NCI-H82 treated with DMSO at 0.1 percent for 48 hours (cell line): Measurements from ENCODE around the gene ADGRG4.
"Not testable (repeated sequence)": the region's sequence is repeated elsewhere in the genome, so short reads cannot be mapped to it uniquely, and the experiment has no call there.

Source experiments
- DNase-seq: peaks from one replicate; lab custom pipeline; 2025; ENCODE audit not compliant: unreplicated experiment; lab: John Stamatoyannopoulos, UW

ADGRG4 gene, protein sequence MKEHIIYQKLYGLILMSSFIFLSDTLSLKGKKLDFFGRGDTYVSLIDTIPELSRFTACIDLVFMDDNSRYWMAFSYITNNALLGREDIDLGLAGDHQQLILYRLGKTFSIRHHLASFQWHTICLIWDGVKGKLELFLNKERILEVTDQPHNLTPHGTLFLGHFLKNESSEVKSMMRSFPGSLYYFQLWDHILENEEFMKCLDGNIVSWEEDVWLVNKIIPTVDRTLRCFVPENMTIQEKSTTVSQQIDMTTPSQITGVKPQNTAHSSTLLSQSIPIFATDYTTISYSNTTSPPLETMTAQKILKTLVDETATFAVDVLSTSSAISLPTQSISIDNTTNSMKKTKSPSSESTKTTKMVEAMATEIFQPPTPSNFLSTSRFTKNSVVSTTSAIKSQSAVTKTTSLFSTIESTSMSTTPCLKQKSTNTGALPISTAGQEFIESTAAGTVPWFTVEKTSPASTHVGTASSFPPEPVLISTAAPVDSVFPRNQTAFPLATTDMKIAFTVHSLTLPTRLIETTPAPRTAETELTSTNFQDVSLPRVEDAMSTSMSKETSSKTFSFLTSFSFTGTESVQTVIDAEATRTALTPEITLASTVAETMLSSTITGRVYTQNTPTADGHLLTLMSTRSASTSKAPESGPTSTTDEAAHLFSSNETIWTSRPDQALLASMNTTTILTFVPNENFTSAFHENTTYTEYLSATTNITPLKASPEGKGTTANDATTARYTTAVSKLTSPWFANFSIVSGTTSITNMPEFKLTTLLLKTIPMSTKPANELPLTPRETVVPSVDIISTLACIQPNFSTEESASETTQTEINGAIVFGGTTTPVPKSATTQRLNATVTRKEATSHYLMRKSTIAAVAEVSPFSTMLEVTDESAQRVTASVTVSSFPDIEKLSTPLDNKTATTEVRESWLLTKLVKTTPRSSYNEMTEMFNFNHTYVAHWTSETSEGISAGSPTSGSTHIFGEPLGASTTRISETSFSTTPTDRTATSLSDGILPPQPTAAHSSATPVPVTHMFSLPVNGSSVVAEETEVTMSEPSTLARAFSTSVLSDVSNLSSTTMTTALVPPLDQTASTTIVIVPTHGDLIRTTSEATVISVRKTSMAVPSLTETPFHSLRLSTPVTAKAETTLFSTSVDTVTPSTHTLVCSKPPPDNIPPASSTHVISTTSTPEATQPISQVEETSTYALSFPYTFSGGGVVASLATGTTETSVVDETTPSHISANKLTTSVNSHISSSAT (N-terminal part only)

DNA sequence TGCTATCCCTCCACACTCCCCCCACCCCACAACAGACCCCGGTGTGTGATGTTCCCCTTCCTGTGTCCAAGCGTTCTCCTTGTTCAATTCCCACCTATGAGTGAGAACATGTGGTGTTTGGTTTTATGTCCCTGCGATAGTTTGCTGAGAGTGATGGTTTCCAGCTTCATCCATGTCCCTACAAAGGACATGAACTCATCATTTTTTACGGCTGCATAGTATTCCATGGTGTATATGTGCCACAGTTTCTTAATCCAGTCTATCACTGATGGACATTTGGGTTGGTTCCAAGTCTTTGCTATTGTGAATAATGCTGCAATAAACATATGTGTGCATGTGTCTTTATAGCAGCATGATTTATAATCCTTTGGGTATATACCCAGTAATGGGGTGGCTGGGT, at the start of gene ADGRG4:
Gene ADGRG4, plus strand, starts transcription at position 243 of the 400 bp plus-strand sequence. CDS start 7,815 bp downstream, outside the sequence.
- not testable (repeated sequence) for DNase-seq

DNA sequence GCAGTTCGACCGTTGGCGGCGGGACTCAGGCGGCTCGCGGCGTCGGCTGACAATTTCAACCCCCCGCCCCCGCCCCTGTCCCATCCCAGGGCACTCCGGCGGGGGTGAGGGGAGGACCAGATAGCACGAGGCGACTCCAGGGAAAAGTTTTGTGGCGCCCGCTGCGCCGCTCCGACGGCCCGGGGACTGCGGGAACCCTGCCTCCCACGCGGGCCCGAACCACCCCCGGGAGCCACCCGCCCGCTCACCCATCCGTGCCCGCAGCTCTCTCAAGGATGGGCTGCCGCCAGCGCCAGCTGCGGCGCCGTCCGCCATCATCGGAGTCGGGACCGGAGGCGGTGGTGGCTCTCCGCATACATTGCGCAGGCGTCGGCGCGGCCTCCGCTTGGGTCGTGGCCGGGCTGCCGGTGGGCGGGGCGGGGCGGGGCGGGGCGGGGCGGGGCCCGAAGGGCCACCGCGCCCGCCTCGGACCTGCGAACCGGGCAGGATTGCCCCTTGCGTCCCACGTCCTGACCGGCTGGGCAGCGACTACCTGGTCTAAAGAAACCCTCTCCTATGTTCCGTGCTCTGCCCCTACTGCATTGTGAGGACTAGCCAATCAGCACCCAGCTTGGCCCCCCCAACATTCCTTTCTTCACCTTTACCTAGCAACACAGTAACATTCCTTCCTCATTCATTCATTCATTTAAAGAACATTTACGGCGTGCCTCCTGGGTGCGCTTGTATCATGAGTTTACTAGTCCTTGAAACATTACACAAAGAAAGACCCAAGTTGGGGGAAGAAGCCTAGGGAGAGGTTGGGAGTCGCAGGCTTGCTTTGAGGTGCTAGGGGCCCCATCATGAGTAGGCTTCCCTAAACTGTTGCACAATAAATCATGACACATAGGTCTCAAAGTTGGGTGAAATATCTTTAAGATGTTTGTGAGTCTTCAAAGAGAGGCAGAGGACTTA, 49.4 kb upstream of the ADGRG4 start, which contains the start of gene MAP7D3:
Gene MAP7D3, minus strand, starts transcription at position 360 of the 951 bp plus-strand sequence. Its CDS starts 42 bp downstream, at position 318.
- DNase-seq = no peak

DNA sequence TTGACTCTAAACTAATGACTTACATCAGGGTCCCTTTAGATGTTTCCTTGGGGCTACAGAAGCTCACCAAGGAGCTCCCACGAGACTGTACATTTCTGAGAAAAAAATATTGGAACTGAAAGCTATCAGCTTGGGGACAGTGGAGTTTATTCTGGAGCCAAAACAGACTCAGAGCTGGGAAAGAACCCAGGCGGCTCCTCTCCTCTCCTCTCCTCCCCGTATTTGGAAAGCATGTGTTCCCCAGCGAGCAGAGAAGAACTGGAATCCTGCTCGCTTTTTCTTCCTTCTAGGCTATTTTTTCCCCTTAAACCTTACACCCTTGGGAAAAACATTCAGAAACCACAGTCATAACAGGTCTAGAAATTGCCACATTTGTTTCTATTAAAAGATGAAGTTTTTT, 45.2 kb upstream of the ADGRG4 start:
- no peak for DNase-seq

DNA sequence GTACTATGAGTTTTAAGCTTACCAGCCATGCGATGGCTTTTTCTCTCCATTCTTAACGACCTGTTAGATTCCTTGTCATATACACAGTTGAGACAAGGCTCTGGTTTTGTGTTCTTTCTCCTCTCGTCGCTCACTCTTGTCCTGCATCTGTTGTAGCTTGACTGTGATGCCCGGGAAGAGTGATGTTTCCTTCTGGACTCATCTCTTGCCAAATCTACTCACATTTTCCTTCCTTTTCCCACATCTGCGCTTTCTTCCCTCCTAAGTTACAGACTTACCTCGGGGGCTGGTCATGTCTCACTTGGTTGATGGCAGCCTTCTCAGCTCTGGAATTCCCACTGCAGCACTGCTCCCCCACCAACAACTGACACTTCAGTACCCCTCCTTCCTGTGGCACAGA, 44.7 kb upstream of the ADGRG4 start:
- DNase-seq = no peak

DNA sequence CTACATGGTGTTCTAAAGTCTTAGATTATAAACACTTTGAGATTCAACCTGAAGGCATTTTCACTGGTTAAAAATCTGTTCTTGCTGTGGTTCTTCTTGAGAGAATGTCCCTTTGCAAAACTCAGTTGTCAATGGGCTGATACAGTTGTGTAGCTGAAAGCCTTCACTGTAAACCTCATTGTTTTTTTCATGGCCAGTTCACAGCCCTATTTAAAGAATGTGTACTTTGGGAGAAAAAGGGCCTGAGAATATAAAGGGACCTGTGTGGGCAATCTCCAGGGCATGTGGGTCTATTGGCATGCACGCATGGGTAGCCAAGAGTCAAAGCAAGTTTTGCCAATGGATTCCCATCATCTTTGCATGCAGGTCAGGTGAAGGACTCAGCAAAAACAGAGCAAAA, 41.8 kb upstream of the ADGRG4 start:
- DNase-seq = no peak

- no peak for DNase-seq
Observed at GRCh38 chrX:136259543-136259942, 41.2 kb upstream of the ADGRG4 start.

DNA sequence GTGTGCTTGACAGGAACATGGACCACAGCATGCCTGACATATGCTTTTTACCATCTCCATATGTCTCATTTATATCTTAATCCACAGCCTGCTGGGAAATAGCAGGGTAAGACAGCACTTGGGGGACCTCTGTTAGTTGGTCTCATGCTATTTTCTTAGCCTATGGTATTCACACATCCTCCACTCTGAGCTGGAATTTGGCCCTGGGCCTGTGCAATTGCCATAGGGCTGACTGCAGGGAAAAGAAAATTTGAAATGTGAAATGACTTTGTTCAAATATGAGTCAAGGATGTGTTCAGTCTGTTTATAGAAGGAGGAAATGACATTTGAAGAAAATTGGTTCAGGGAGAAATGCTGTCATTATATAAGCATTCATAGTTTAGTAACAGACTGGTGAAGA, 40.0 kb upstream of the ADGRG4 start:
- DNase-seq = no peak

GRCh38 chrX:136261321-136261720, 39.4 kb upstream of the ADGRG4 start:
- DNase-seq = no peak

- no peak for DNase-seq
Observed at GRCh38 chrX:136262243-136262642, 38.5 kb upstream of the ADGRG4 start.

GRCh38 chrX:136262812-136263315, 37.9 kb upstream of the ADGRG4 start:
- DNase-seq = no peak

DNA sequence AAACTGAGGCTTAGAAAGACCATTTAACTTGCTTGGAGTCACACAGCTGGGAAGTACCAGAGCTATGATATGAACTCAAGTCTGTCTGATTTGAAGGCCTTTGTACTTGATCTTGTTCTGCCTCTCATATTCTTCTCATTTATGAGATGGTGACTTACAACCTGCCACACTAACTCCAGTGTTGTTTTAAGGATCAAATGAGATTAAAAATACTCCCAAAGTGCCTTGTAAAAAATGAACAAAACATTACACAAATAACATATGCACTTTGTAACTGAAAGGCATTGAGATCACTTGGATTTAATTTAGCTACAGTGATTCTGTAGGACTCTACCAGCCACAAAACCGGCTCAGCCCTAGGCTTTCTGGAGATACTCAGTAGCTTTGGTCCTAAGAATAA, 33.9 kb upstream of the ADGRG4 start:
- DNase-seq = no peak

DNA sequence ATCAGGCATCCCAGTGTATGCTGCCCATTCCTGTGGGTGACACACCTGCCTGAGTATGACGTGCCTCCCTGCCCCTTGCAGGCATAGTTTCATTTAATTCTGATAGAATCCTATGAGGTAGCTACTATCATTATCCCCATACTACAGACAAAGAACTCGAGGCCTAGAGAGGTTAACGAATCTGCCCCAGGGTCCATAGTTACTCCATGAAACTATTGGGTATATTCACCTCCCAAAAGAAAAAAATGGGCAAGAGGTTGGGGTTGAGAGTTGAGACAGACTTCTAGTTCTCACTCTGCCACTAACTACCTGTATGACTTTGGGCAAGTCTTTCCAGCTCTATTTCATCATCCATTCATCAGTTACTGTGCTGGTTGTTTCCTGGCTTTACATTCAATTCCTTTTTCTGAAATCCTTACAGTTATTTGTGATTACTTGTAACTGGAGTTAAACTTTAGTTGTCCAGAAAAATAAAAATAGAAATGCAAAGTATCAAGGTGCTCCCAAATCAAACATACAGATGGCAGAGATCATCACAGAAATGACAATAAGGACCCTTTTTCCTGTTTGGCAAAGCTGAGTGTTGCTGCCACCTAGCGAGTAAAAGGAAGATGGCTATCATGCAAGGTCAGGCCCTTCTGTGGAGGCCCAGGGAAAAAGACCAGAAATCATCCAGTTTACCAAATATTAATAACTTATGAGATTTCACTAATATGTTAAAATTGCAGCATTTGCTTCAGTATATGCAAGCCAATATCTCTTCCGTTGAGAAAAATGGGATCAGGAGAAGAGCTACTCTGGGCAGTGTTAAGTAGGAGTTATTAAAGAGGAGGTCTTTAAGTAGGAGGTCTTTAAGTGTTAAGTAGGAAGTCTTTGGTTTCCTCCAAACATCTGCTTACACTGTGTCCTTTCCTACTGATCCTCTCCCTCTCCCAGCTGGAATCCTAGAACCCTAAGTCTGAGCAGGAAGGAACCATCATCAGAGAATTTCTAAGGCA, 32.4 kb upstream of the ADGRG4 start:
- no peak for DNase-seq

DNA sequence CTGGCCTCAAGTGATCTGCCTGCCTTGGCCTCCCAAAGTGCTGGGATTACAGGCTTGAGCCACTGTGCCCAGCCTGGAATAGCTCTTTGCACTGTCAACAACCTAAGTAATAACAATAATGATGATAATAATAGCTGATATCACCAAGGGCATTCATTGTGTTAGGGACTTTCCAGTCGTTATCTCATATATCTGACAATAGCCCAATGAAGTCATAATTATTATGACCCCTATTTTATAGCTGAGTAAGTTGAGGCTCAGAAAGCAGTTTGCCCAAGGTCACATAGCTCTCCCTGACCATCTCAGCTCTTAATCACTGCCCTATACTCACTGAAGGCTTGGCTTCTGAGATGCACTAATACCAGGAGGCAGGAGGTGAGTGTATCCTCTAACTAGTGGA, 30.8 kb upstream of the ADGRG4 start:
- no peak for DNase-seq

DNA sequence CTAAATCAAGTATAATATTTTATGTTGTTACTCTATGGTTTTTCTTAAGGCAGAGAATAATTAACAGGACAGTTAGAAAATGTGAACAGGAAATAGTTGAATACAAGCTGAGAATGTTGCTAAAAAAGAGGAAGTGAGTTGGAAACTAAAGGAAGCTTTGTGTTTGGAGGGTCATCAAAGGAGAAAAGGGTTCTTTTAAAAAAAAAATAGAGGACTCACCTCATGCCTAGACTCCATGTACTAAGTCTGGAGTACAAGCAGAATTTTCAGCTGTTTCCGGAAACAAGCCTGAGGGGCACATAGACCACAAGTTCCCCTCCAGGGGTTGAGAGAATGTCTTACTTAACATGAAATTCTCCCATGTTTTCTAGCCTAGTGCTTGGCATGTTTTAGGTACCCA, 29.5 kb upstream of the ADGRG4 start:
- DNase-seq = no peak

- DNase-seq = no peak
Observed at GRCh38 chrX:136272325-136272724, 28.4 kb upstream of the ADGRG4 start.

- DNase-seq = no peak
Observed at GRCh38 chrX:136273986-136274385, 26.8 kb upstream of the ADGRG4 start.

- no peak for DNase-seq
Observed at GRCh38 chrX:136275553-136275952, 25.2 kb upstream of the ADGRG4 start.

- DNase-seq = not testable (repeated sequence)
Observed at GRCh38 chrX:136286375-136286774, 14.4 kb upstream of the ADGRG4 start.

GRCh38 chrX:136291824-136292223, 8.9 kb upstream of the ADGRG4 start:
- DNase-seq = no peak
